WTC11 (cell line): ENCODE data around the gene TSPAN4.

Experiments used
- CTCF ChIP-seq: fragments of 200-600 bp; IDR thresholded peaks from 2 replicates; pipeline ENCODE4 v1.8.0; 2022; ENCODE audit warnings: antibody characterized with exemption
- JUN ChIP-seq: sonication (generic); formaldehyde crosslinking; IDR thresholded peaks from 2 replicates; pipeline ENCODE4 v1.8.0; 2023; ENCODE audit warnings: mild to moderate bottlenecking, missing genetic modification reagents
- PRDM15 ChIP-seq: sonication (generic); formaldehyde crosslinking; IDR thresholded peaks from 2 replicates; pipeline ENCODE4 v1.8.0; 2022; ENCODE audit warnings: missing genetic modification reagents
- SP1 ChIP-seq: sonication (generic); formaldehyde crosslinking; conservative IDR thresholded peaks from 2 replicates; pipeline ENCODE4 v1.8.1; 2022; ENCODE audit warnings: missing genetic modification reagents
- USF2 ChIP-seq: sonication (generic); formaldehyde crosslinking; IDR thresholded peaks from 2 replicates; pipeline ENCODE4 v1.8.1; 2023; ENCODE audit warnings: mild to moderate bottlenecking, missing genetic modification reagents, moderate library complexity
- ZNF121 ChIP-seq: sonication (generic); formaldehyde crosslinking; IDR thresholded peaks from 2 replicates; pipeline ENCODE4 v1.8.0; 2023; ENCODE audit warnings: missing genetic modification reagents
- TF ChIP-seq, protein P1 (sequence below): sonication (generic); formaldehyde crosslinking; IDR thresholded peaks from 2 replicates; pipeline ENCODE4 v1.8.1; 2022; ENCODE audit warnings: low read depth, mild to moderate bottlenecking, moderate library complexity, missing genetic modification reagents, borderline replicate concordance

- no peak for TF ChIP-seq CTCF
- no peak for TF ChIP-seq ZNF121 (CRISPR knock-in tag)
- TF ChIP-seq, protein P1, sequence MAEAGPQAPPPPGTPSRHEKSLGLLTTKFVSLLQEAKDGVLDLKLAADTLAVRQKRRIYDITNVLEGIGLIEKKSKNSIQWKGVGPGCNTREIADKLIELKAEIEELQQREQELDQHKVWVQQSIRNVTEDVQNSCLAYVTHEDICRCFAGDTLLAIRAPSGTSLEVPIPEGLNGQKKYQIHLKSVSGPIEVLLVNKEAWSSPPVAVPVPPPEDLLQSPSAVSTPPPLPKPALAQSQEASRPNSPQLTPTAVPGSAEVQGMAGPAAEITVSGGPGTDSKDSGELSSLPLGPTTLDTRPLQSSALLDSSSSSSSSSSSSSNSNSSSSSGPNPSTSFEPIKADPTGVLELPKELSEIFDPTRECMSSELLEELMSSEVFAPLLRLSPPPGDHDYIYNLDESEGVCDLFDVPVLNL (CRISPR knock-in tag) = no peak
- no peak for TF ChIP-seq USF2 (CRISPR knock-in tag)
- no peak for TF ChIP-seq PRDM15 (CRISPR knock-in tag)
- TF ChIP-seq JUN (CRISPR knock-in tag) = no peak
- TF ChIP-seq SP1 (CRISPR knock-in tag) = no peak
Observed at GRCh38 chr11:834371-835316, 8.0 kb upstream of the TSPAN4 start.
